OCI-M2 (cell line): ENCODE measurements around the gene CMIP.
"Not testable (repeated sequence)": the region's sequence is repeated elsewhere in the genome, so short reads cannot be mapped to it uniquely, and the experiment has no call there.

ENCODE experiments used
- DNase-seq: peaks from one replicate; lab custom pipeline; 2025; ENCODE audit not compliant: unreplicated experiment; lab: John Stamatoyannopoulos, UW

The CMIP gene

GRCh38 chr16:81444448-81445121 is at the start of gene CMIP:
Gene CMIP, plus strand, starts transcription at chr16:81444808.
- no peak for DNase-seq

GRCh38 chr16:81394966-81395655 is 49.5 kb upstream of the CMIP start:
- no peak for DNase-seq

- DNase-seq = no peak
Measured at GRCh38 chr16:81397058-81397878, 47.3 kb upstream of the CMIP start.

- DNase-seq = no peak
Measured at GRCh38 chr16:81397879-81398520, 46.6 kb upstream of the CMIP start.

- DNase-seq = no peak
Measured at GRCh38 chr16:81399909-81400308, 44.7 kb upstream of the CMIP start.

GRCh38 chr16:81401035-81401950 is 43.3 kb upstream of the CMIP start:
- no peak for DNase-seq

GRCh38 chr16:81403208-81403600 is 41.4 kb upstream of the CMIP start:
- no peak for DNase-seq

GRCh38 chr16:81403601-81404391 is 40.8 kb upstream of the CMIP start:
- peak; percentile 4 for DNase-seq

GRCh38 chr16:81405002-81405401 is 39.6 kb upstream of the CMIP start:
- not testable (repeated sequence) for DNase-seq

- DNase-seq = no peak
Measured at GRCh38 chr16:81405702-81406113, 38.9 kb upstream of the CMIP start.

- no peak for DNase-seq
Measured at GRCh38 chr16:81408409-81408950, 36.1 kb upstream of the CMIP start.

GRCh38 chr16:81409016-81409556 is 35.5 kb upstream of the CMIP start:
- no peak for DNase-seq

- DNase-seq = no peak
Measured at GRCh38 chr16:81410643-81411293, 33.8 kb upstream of the CMIP start.

GRCh38 chr16:81413245-81413990 is 31.2 kb upstream of the CMIP start:
- DNase-seq = no peak

- DNase-seq = no peak
Measured at GRCh38 chr16:81415751-81416150, 28.9 kb upstream of the CMIP start.

- DNase-seq = no peak
Measured at GRCh38 chr16:81416749-81417148, 27.9 kb upstream of the CMIP start.

GRCh38 chr16:81417210-81417609 is 27.4 kb upstream of the CMIP start:
- no peak for DNase-seq

- no peak for DNase-seq
Measured at GRCh38 chr16:81419806-81420205, 24.8 kb upstream of the CMIP start.
